NCI-H2171 (cell line): ENCODE measurements around the gene COL7A1.

ENCODE experiments used
- DNase-seq: peaks from one replicate; lab custom pipeline; 2025; lab: John Stamatoyannopoulos, UW

Gene COL7A1

DNA sequence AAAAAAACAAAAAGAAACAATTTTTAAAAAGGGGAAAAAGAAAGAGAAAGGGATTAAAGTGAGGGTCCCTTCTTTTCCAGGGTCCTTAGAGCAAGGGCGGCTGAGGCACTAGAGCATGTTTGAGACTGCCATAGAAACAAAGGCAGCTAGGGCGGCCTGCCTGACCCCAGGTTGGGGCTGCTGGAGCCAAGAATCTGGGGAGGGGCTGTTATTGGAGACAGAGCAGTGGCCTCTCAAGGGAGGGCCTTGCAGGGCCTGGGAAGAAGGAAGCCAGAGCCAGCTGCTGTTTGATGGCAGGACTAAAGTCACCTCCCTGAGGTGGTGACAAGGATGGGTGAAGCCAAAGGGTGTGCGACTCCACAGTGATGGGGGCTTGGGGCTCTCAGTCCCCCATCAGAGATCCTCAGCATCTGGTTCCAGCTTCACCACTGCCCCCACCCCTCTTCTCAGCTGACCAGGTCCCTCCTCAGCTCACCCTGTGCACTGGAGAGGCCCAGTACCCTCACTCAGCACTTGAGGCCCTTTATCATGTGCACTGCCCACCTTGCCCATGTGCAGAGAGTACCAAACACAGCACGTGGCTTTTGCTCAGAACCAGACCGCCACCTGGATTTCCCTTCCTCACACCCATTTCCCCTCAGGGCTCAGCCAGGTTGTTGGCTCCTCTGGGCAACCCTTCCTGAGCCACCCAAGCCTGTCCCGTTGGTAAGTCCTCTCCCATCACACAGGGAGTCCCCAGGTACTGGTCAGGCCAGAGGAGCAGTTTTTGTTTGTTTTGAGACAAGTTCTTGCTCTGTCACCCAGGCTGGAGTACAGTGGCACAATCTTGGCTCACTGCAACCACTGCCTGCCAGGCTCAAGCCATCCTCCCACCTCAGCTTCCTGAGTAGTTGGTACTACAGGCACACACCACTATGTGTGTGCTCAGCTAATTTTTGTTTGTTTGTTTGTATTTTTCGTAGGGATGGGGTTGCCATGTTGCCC is 24.7 kb upstream of the COL7A1 start:
- DNase-seq: no peak

- DNase-seq: no peak
Observed at GRCh38 chr3:48617559-48617958, 22.4 kb upstream of the COL7A1 start.

DNA sequence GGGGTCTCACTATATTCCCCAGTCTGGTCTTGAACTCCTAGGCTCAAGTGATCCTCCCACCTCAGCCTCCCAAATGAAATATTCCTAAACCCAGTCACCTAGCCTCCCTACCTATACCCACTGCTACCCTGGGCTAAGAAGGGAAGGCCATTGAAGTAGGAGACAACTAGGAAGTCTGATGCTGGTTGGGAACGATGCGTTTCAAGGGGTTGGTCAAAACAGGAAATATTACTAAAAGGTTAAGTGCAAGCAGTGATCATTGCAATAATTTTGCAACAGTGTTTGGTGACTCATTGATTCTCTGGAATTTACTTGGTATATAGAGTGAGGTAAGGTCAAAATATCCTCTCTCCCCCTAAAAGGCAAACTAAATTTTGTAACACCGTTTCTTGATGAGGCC is 18.9 kb upstream of the COL7A1 start:
- no peak for DNase-seq

DNA sequence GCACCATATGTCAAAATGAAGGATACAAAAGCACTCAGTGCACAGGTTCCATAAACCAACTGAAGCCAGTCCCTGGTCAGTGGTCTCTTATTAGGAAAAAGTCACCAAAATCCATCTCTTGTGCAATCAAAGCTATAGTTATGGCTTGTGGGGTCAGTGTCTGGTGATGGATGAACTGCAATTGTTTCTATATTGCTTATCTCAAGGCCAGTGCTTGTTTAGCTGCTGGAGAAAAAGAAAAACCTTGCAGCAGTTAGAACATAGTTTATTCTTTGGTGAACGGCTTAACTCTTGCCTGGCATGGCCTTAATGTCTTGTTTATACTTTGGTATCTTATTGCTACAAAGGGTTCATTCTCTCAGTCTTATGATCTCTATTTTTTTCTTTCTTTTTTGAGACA is 17.2 kb upstream of the COL7A1 start:
- DNase-seq: no peak

GRCh38 chr3:48609088-48610005 is 14.2 kb upstream of the COL7A1 start, which contains the start of gene UQCRC1:
Gene UQCRC1, minus strand, starts transcription at chr3:48609646. Its CDS starts 26 bp downstream, at chr3:48609620.
- peak; percentile 63 for DNase-seq

DNA sequence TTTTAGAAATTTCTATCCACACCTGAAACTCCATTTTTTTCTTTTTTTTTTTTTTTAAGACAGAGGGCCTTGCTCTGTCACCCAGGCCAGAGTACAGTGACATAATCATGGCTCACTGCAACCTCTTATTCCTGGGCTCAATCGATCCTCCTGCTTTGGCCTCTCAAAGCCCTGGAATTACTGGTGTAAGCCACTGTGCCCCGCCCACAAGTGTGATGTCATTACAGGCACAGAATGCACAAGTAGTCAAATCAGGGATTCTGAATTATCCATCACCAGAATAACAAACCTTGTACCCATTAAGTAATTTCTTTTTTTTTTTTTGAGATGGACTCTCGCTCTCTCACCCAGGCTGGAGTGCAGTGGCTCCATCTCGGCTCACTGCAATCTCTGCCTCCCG is 12.4 kb upstream of the COL7A1 start:
- no peak for DNase-seq

DNA sequence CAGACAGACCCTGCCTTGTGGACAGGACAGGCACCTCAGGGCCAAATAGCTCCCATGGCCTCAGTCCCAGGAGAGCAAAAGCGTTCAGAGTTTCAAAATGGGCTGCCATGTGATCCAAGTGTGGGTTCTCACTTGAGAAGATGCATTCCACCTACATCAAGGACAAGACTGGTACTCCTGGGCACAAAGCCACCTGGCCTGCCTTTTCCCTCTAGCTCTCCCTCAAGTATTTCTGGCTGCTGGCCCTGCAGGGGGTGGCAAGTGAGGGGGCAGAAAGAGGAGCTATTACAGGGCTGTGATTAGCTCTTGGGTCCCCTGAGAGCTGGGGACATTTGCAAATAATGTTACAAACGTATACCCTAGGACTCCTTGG is 6.5 kb upstream of the COL7A1 start:
- DNase-seq: no peak

DNA sequence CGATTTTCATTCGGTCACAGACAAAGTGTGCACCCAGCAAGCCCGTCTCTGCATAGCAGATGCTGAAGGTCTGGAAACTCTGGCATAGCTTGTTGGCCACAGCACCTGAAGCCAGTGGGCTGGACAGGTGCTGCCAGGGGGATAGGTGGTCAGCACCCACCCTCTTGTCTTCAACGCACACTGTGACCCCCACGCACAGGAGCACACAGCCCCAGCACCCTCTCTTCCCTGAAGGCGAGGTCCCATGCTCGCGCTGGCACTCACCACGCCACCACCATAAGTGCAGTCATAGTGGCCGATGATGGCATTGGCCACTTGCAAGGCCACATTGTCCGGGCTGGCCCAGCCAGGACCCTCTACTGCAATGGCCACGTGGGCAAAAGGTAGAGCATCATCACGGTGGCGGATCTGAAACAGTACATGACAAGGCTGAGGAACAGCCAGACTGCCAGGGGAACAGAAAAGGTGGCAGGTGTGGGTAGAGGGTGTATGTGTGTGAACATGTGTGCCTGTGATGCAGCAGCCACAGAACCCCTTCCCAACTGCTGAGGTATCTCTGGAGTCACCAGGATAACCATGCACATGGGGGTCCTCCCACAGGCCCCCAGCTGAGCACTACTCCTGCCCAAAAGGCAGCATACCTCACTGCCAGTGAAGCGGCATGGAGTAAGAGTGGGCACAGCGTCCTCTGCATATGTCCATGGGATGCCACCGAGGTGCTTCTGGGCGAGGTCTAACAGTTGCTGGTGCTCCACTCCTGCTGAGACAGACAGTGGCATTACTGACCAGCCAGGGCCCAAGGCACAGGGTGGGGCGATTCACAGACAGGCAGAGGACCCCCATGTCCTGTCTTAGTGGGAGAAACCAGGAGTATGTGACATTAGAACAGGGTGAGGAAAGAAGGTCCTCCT is 5.8 kb upstream of the COL7A1 start:
- DNase-seq: no peak

GRCh38 chr3:48599509-48600285 is 4.6 kb upstream of the COL7A1 start:
- no peak for DNase-seq

- no peak for DNase-seq
Observed at GRCh38 chr3:48599077-48599501, 4.0 kb upstream of the COL7A1 start.

DNA sequence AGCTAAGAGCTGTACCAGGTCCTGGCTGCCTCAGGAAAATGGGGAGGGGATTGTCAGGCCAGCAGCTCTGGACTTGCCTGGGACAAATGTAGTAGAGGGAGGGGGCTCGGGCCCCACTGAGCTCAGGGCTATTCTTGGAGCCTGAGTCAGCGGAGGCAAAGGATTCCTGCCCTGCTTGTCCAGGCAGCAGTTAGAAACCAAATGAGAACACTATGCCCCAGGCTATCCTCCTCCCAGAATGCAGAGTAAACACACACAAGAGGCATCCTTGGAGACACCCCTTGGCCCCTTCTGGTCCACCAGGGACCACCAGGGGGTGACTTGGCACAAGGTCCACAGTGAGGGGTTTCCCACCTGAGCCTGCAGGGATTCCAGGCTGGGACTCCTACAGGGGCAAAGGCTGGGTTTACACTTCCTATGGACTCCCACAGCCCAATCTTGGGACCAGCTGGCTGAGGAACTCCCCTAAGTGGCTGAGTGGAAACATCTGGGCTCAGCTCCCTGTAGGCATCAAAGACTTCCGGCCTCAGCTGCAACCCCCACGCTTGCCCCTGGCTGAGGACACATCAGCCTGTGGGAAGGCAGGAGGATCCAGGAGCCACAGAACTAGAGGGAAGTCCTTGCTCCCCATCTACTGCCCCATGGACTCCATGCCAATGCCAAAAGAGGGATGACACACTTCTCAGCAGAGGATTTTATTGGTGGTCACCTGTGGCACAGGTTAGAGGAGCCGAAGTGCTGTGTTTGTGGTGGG is 3.4 kb upstream of the COL7A1 start:
- no peak for DNase-seq

DNA sequence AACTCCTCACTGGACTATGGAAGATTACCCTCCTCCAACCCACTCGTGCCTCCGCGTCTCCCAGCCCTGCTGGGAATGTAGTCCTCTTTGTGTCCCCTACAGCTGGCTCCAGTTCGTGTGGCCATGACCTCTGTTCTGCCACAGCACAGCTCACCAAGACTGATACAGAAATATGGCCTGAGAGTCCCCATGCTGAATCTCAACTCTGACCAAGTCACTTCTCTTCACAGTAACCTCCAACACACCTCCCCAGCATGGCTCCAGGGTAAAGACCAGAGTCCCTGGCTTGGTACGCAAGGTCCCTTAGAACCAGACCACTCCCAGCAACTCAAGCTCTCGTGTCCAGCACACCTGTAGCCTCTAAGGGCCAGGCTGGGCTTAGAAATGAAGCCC is 2.3 kb upstream of the COL7A1 start:
- DNase-seq: no peak

DNA sequence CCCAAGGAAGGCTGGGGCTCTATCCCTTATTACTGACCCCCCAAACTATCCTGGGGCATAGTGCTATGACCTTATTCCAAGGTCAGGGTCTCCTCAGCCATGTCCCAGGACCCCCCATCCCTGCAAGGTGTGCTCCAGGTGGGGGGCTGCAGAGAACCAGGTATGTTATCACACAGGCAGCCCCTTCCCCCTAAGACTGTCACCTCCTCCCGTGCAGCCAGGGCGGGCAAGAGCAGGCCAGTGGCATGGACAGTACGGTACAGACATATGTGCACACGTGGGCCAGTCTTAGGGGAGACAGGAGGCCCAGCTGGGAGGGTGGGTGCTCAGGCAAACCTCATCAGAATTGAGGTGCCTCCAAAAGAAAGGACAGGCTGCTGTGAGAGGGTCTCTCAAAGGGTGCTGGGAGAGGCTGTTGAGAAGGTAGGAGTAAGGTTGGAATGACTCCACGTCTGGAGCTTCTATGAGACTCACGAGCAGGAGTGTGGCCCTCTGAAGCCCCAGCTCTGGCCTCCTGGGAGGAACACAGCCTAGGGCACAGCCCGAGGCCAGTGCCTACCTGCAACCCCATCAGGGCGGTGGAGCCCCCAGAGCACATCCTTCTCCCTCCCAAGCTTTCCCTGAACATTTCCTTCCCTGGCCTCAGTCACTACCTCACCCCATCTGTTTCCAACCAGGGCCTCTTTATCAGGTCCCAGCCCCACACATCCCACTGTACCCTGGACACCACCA is 1.7 kb upstream of the COL7A1 start:
- DNase-seq: no peak

- no peak for DNase-seq
Observed at GRCh38 chr3:48596157-48596556, 1.0 kb upstream of the COL7A1 start.

DNA sequence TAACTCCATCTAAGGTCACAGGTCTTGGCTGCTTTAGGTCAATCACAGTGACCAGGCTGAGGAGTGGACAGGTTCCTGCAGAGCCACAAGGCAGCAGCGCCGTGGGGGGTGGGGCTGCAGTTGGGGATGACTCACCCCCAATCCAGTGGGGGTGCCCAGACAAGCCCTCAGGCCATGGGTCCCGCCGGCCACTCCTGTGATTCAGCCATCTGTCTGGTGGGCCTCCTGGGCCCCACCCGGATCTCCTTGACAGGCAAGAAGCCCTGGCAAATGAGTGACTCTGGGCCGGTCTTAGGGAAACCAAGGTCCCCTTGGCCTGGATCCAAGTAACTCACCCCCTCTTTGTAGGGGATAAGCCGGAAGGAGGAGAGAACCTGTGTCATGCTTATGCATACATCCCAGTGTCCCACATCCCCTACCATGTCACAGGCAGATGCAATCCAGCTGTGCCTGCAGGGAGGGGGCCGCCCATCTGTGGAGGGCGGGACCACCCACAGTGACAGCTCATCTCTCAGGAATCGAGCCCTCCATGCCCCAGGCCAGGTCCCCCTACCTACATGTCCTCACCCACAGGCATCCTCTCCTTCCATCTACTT is 495 bp upstream of the COL7A1 start:
- no peak for DNase-seq

GRCh38 chr3:48594417-48595049 is 596 bp downstream of the COL7A1 start:
- DNase-seq: no peak

- DNase-seq: no peak
Observed at GRCh38 chr3:48593337-48593736, 1.8 kb downstream of the COL7A1 start.

- DNase-seq: no peak
Observed at GRCh38 chr3:48592519-48593087, 2.5 kb downstream of the COL7A1 start.
